ENCODE results near the gene SLC43A1. TPM values are rescaled to one million over a fixed set of nuclear protein-coding genes. Genes with fewer than 3 reads are reported as not detected.

SLC43A1 gene
- total and polyA plus RNA-seq, 3 donors from 2014 or later = 6.5 to 12.3 (median 12.2) TPM

DNA sequence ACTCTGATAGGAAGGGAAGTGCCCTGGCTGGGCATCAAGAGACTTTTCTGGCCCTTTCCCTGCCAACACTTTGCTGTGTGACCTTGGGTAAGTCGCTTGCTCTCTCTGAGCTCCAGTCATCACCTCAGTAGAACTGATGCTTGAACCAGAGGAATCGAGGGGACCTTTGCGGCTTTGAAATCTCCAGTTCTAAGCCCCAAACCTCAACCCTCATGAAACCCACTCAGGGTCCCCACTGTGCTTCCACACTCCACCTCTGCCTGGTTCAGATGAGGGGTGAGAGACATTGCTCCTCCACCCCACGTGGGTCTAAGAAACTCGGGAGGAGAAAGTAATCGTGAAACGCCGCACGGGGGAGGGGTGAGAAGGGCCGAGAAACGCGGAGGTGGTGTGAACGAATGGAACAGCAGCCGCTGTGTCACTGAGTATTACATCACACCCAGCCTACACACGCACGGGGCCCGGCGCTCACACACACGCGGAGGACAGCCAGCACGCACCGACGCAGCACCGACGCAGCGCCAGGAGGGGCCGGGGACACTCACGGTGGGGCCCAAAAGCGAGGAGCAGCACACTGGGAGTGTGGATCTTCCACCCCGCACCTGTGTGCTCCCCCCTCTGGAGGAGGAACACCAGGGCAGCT, 50.8 kb downstream of the SLC43A1 start:
- Histone ChIP-seq H3K36me3 (ENCODE audit: low read depth, missing control alignments) (no peaks in the 10 kb centered on the region), H3K4me1 (peaks cover 5% of the 10 kb centered on the region), H3K4me3 (no peak overlapping the region), H3K27ac (no peak overlapping the region), H3K9me3 (no peaks in the 10 kb centered on the region), H3K27me3 (no peaks in the 10 kb centered on the region)
- no peak for DNase-seq
- intact Hi-C loops (cut with DNase I; ENCODE audit: low total_unique reads) = no loop called here
- WGBS, 2 donors = 65 to 71% methylated on average over 30 of the region's 30 CpGs
- no peak for TF ChIP-seq POLR2A (IDR thresholded peaks at IDR 0.05)
- TF ChIP-seq, protein P1, sequence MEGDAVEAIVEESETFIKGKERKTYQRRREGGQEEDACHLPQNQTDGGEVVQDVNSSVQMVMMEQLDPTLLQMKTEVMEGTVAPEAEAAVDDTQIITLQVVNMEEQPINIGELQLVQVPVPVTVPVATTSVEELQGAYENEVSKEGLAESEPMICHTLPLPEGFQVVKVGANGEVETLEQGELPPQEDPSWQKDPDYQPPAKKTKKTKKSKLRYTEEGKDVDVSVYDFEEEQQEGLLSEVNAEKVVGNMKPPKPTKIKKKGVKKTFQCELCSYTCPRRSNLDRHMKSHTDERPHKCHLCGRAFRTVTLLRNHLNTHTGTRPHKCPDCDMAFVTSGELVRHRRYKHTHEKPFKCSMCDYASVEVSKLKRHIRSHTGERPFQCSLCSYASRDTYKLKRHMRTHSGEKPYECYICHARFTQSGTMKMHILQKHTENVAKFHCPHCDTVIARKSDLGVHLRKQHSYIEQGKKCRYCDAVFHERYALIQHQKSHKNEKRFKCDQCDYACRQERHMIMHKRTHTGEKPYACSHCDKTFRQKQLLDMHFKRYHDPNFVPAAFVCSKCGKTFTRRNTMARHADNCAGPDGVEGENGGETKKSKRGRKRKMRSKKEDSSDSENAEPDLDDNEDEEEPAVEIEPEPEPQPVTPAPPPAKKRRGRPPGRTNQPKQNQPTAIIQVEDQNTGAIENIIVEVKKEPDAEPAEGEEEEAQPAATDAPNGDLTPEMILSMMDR (IDR thresholded peaks at IDR 0.05) = no peak

DNA sequence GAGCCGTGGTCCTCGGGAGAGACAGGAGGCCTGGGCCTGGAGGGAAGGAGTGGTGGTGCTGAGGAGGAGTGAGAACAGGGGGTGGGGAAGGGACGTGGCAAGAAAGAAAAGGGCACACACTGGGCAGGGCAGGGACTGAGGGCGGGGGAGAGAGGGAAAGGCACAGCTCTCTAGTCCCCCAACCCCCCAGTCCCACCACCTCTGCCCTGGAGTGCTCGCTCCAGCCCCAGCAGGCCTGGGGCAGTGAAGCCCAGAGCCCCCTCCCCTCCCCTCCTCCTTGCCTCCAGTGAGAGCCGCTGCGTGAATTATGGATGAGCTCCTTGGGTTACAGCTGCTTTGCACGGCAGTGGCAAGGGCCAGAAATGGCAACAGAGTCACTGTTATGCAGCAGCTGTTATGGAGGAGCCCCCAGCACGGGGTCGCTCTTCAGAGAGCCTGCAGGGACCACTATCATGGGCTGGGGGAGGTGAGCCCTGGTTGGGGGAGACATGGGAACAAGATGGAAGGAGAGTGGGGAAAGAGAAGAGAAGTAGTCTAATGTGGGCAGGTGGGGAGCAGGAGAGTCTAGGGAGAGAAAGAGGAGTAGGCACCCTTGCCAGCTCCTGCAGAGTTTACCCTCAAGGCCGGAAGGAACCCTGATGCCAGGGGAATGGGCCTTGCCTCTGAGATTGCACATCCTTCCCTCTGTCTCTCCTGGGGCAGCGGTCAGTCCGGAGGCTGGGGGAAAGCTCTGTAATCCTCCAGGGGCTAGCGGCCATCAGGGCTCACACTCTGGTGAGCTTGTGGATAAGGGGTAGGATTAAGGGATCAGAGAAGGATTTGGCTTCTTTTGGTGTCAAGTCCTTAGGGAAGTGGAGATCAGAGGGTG, 51.6 kb downstream of the SLC43A1 start:
- no peak for DNase-seq
- peaks cover 13% of the 10 kb centered on the region for H3K4me1 ChIP-seq
- WGBS, 2 donors = 71 to 78% methylated on average over 10 to 14 of the region's 14 CpGs
- no peak overlapping the region for H3K27ac ChIP-seq
- TF ChIP-seq, protein P1 (IDR thresholded peaks at IDR 0.05) = no peak
- no peak for TF ChIP-seq POLR2A (IDR thresholded peaks at IDR 0.05)
- no peak overlapping the region for H3K4me3 ChIP-seq
- no peaks in the 10 kb centered on the region for H3K27me3 ChIP-seq
- intact Hi-C loops (cut with DNase I; ENCODE audit: low total_unique reads) = no loop called here
- H3K9me3 ChIP-seq = no peaks in the 10 kb centered on the region
- no peaks in the 10 kb centered on the region for H3K36me3 ChIP-seq (ENCODE audit: low read depth, missing control alignments)

DNA sequence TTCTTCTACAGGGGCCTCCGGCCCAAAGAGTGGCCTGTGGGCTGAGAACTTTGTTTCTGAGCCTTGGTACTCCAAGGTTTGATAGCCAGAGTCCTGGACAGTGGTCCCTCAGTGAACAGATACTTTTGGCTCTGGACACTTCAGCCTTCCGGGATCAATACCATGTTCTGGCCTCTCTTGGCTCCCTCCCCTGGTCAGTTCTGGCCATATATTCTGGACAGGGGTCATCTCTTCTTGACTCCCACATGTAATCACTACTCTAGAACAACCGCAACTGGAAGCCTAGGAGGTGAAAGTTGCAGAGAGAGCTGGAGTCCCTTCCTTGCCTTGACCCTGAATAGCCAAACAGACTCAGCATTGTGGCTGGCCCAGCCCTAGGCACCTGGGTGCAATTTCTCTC, 52.9 kb downstream of the SLC43A1 start:
- no peaks in the 10 kb centered on the region for H3K9me3 ChIP-seq
- no peak for DNase-seq
- WGBS, 2 donors = 88 to 93% methylated on average over 3 of the region's 3 CpGs
- H3K4me1 ChIP-seq = peaks cover 24% of the 10 kb centered on the region
- no peak overlapping the region for H3K27ac ChIP-seq
- TF ChIP-seq POLR2A (IDR thresholded peaks at IDR 0.05) = no peak
- TF ChIP-seq, protein P1 (IDR thresholded peaks at IDR 0.05) = no peak
- intact Hi-C loops (cut with DNase I; ENCODE audit: low total_unique reads) = no loop called here
- H3K36me3 ChIP-seq (ENCODE audit: low read depth, missing control alignments) = no peaks in the 10 kb centered on the region
- H3K4me3 ChIP-seq = no peak overlapping the region
- no peaks in the 10 kb centered on the region for H3K27me3 ChIP-seq

DNA sequence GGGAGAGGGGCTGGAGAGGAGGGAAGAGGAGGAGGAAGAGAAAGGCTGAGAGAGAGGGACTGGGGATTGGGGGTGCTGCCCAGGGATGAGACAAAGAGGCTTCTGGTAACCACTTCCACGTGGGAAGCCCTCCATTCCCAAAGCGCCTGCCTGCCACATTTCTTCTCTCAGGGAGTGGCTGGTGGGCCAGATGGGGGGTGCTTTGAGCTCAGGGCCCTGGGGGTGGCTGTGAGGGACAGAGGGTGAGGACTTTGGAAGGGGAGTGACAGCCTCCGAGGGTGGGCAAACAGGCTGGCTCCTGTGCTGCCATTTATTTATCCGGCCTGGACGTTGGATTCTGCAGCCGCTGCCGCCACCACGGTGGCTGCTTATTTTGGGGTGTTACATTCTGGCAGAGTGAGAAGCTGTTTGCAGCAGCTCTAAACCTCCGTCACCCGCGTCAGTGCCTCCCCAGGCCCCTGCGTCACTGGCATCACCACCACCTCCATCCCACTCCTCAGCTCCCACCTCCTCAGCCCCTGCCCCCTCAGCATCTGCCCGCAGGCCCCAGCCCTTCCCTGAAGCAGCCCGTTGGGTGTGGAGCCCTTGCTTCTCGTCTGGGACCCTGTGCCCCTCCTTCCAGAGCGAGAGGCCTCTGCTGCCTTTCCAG, 53.5 kb downstream of the SLC43A1 start:
- no peak overlapping the region for H3K4me3 ChIP-seq
- no peaks in the 10 kb centered on the region for H3K27me3 ChIP-seq
- no peak for DNase-seq
- 78 to 79% methylated on average over 16 of the region's 16 CpGs for WGBS, 2 donors
- H3K36me3 ChIP-seq (ENCODE audit: low read depth, missing control alignments) = no peaks in the 10 kb centered on the region
- H3K27ac ChIP-seq = no peak overlapping the region
- peaks cover 30% of the 10 kb centered on the region for H3K4me1 ChIP-seq
- TF ChIP-seq, protein P1 (IDR thresholded peaks at IDR 0.05) = no peak
- TF ChIP-seq POLR2A (IDR thresholded peaks at IDR 0.05) = no peak
- no peaks in the 10 kb centered on the region for H3K9me3 ChIP-seq
- intact Hi-C loops (cut with DNase I; ENCODE audit: low total_unique reads) = no loop called here
